Kidney epithelial cell (primary cell): ENCODE measurements around the gene OBSL1. TPM values are rescaled to one million over a fixed set of nuclear protein-coding genes. Genes with fewer than 3 reads are reported as not detected.

Experiments used
- DNase-seq: peaks from one replicate; pipeline ENCODE4 v3.0.0-alpha.2; 2010; ENCODE audit warnings: low read depth
- H3K27me3 ChIP-seq: 2 replicates; pipeline ENCODE4 v1.6.0; 2011; ENCODE audit warnings: low read length; ENCODE audit not compliant: control insufficient read depth, insufficient read depth
- H3K36me3 ChIP-seq: 2 replicates; pipeline ENCODE4 v1.5.1; 2011; ENCODE audit warnings: low read length; ENCODE audit not compliant: control insufficient read depth, insufficient read depth
- H3K4me3 ChIP-seq: 2 replicates; pipeline ENCODE4 v1.5.1; 2011; ENCODE audit warnings: low read depth, mild to moderate bottlenecking, control low read depth, low read length
- total RNA-seq: library from RNA; depleted of rRNA; stranded (reverse); fragments of >200 nt; gene quantifications from 2 replicates; pipeline ENCODE4 v1.2.3, GENCODE V29; 2015
- TF ChIP-seq, protein P1 (sequence below): IDR thresholded peaks from 2 replicates; pipeline ENCODE4 v1.5.1; 2011; ENCODE audit warnings: mild to moderate bottlenecking, moderate library complexity, low read length, control low read depth, inconsistent platforms; ENCODE audit not compliant: insufficient read depth, poor library complexity, severe bottlenecking

OBSL1 gene
- total RNA-seq, 1 donor from 2014 or later = 39.8 TPM

DNA sequence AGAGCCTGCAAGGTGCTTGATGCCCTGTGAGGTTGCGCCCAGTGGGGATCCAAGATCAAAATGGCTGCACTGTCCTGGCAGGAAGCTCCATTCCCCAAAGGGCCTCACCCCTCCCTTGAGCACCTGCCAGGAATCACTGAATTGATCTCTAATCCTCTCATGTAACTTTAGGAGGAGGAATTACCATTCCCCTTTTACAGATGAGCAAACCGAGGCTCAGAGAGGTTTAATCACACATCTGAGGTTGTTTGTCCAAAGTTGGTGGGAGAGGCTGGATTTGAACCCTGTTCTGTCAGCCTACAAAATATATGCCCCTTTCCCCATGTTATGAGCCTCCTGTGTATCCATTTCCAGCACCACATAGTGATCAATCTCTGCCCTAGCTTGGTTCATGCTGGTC is 46.5 kb downstream of the OBSL1 start:
- TF ChIP-seq, protein P1, sequence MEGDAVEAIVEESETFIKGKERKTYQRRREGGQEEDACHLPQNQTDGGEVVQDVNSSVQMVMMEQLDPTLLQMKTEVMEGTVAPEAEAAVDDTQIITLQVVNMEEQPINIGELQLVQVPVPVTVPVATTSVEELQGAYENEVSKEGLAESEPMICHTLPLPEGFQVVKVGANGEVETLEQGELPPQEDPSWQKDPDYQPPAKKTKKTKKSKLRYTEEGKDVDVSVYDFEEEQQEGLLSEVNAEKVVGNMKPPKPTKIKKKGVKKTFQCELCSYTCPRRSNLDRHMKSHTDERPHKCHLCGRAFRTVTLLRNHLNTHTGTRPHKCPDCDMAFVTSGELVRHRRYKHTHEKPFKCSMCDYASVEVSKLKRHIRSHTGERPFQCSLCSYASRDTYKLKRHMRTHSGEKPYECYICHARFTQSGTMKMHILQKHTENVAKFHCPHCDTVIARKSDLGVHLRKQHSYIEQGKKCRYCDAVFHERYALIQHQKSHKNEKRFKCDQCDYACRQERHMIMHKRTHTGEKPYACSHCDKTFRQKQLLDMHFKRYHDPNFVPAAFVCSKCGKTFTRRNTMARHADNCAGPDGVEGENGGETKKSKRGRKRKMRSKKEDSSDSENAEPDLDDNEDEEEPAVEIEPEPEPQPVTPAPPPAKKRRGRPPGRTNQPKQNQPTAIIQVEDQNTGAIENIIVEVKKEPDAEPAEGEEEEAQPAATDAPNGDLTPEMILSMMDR = no peak
- no peak for DNase-seq
- Histone ChIP-seq H3K36me3 (no peaks in the 10 kb centered on the region), H3K4me3 (no peak overlapping the region), H3K27me3 (peaks cover 37% of the 10 kb centered on the region)

DNA sequence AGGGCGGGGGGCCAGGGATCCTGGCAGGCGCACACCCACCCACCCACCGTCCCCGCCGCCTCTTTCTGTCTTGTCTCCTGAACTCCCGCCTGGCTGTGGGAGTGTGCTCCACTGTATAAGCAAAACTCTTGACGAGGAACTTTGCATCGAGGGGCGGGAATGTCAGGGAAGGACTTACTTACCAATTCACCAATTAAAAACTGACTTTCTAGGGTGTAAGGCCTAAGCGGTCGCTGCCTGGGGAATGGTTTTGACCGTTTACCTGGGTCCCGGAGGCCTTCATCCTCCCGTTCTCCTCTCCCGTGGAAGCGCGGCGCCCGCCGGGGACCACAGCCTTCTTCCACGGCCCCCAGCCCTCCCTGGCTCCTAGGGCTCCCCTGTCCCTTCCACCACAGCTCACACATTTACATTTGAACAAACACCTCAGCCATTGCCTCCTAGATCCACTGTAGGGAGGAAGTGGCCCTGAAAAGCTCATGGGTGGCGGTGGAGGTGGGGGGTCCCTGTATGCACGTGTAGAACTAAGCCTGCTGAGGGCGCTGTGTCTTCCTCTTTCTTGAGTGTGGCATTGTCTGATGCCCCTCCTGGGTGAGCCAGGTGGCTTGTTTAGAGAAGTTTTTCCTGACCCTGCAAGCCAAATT is 48.2 kb downstream of the OBSL1 start:
- Histone ChIP-seq H3K36me3 (no peaks in the 10 kb centered on the region), H3K27me3 (peaks cover 28% of the 10 kb centered on the region), H3K4me3 (no peak overlapping the region)
- DNase-seq = no peak
- TF ChIP-seq, protein P1 = peak; percentile 16

GRCh38 chr2:219522111-219523030 is 49.0 kb downstream of the OBSL1 start:
- H3K36me3 ChIP-seq = no peaks in the 10 kb centered on the region
- H3K4me3 ChIP-seq = peak overlapping the region; percentile 2
- DNase-seq = peak; percentile 32
- peaks cover 31% of the 10 kb centered on the region for H3K27me3 ChIP-seq
- TF ChIP-seq, protein P1 = no peak

DNA sequence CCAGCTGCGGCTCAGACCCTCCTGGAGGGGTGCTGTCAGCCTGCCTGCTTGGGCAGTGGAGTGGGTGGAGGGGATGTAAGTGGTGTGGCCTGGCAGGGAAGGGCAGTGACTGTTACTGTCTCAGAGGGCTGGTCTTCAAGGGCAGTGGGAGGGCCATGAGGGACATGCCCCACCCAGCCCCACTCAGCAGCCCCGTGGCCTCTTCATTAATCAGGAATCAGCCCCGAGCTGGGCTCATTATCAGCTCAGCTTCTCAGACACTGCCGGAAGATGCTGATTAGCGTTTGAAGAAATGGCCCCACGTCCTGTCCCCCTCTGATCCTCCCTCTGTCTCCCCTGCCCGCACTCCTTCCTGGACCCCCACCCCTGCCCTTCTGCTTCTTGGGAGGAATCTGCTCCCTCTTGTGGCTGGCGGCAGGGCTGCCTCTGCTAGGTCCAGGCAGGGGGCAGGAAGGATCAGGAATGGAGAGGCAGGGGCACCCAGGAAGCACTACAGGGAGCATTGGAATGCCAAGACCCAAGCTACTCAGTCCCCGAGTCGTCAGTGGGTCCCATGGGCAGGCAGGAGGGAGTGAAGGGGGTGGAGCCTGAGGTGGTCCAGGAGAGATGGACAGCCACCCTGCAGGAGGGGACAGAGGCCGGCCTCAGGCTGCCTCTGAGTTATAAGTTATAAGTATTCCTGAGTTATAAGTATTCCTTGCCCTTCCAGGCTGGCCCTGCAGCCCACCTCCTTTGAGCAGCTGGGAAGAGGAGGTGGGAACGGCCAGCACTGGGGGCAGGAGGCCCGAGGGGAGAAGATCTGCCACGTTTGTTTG is 50.1 kb downstream of the OBSL1 start:
- Histone ChIP-seq H3K4me3 (no peak overlapping the region), H3K27me3 (peaks cover 30% of the 10 kb centered on the region), H3K36me3 (no peaks in the 10 kb centered on the region)
- no peak for DNase-seq
- TF ChIP-seq, protein P1 = peak; percentile 97

DNA sequence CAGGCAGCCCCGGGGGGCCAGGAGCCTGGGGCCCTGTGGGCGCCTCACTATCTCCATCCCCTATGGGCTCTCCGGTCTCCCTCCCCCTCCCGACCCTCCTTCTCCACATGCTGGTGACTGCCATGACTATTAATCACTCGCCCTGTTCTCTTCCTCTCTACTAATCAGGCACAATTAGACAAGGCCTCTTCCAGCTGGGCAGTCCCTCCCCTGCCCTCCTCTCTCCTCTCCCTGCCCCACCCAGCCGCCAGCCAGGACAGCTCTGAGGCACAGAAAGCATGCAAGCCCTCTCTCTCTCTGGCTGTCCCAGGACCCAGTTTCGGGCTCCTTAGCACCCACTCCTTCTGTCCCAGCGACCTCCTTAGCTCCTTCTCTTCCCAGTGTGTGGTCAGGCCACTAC is 51.3 kb downstream of the OBSL1 start:
- no peak for DNase-seq
- Histone ChIP-seq H3K27me3 (peaks cover 37% of the 10 kb centered on the region), H3K36me3 (no peaks in the 10 kb centered on the region), H3K4me3 (no peak overlapping the region)
- TF ChIP-seq, protein P1 = no peak
